Calu3 (cell line): ENCODE results near the gene ABCB1. TPM values are rescaled to one million over a fixed set of nuclear protein-coding genes. Genes with fewer than 3 reads are reported as not detected.

ENCODE experiments used
- BruUV-seq: library from RNA; stranded (reverse); fragments of 400-500 nt; replicated peaks from 2 replicates; lab custom pipeline; 2021; lab: Mats Ljungman, UMichigan
- CTCF ChIA-PET: fragments of 300-600 bp; sonication (Branson Sonifier 250); formaldehyde crosslinking; loops from one replicate; lab custom pipeline; 2022; ENCODE audit warnings: antibody characterized with exemption; lab: Charles Lee
- DNase-seq: peaks from one replicate; pipeline ENCODE4 v3.0.0; 2022
- H3K27ac Mint-ChIP-seq: one replicate; pipeline ENCODE4 v1.8.0; 2022; ENCODE audit warnings: mixed read lengths; ENCODE audit not compliant: unreplicated experiment
- H3K27me3 Mint-ChIP-seq: one replicate; pipeline ENCODE4 v1.8.0; 2022; ENCODE audit warnings: mixed read lengths; ENCODE audit not compliant: unreplicated experiment
- H3K36me3 Mint-ChIP-seq: one replicate; pipeline ENCODE4 v1.8.0; 2022; ENCODE audit warnings: mild to moderate bottlenecking, moderate library complexity, mixed read lengths; ENCODE audit not compliant: insufficient read depth, unreplicated experiment
- H3K4me1 Mint-ChIP-seq: one replicate; pipeline ENCODE4 v1.8.0; 2022; ENCODE audit warnings: mild to moderate bottlenecking, low read depth, mixed read lengths; ENCODE audit not compliant: unreplicated experiment
- H3K4me3 Mint-ChIP-seq: one replicate; pipeline ENCODE4 v1.8.0; 2022; ENCODE audit warnings: mild to moderate bottlenecking, low read depth, moderate library complexity, mixed read lengths; ENCODE audit not compliant: unreplicated experiment
- H3K9me3 Mint-ChIP-seq: one replicate; pipeline ENCODE4 v1.8.0; 2022; ENCODE audit warnings: low read depth, mixed read lengths; ENCODE audit not compliant: unreplicated experiment
- intact Hi-C: fragments of 100-400 bp; cut with micrococcal nuclease; formaldehyde crosslinking; loops from one replicate; pipeline ENCODE4 v1.10.0; 2022; ENCODE audit not compliant: unreplicated experiment
- total RNA-seq: library from RNA; stranded (reverse); gene quantifications from 2 replicates; pipeline ENCODE4 v1.2.3, GENCODE V29; 2022
- TF ChIP-seq, protein P1 (sequence below): fragments of 200-600 bp; IDR thresholded peaks from one replicate; pipeline ENCODE4 v1.8.0; 2022; ENCODE audit warnings: antibody characterized with exemption; ENCODE audit not compliant: unreplicated experiment

ABCB1 gene
- total RNA-seq, 1 experiment from 2014 or later, result 5.7 TPM

- no peak overlapping the region for H3K27ac Mint-ChIP-seq
- DNase-seq, result no peak
- peaks cover 8% of the 10 kb centered on the region for H3K36me3 Mint-ChIP-seq
- CTCF ChIA-PET, result no interaction called here
- TSS peak; percentile 54 for BruUV-seq
- H3K9me3 Mint-ChIP-seq, result no peaks in the 10 kb centered on the region
- no peak overlapping the region for H3K4me3 Mint-ChIP-seq
- peaks cover 33% of the 10 kb centered on the region for H3K27me3 Mint-ChIP-seq
- intact Hi-C loops, result loop anchor here (2.0 kb wide), 1 partner anchor 35 kb away; no protein-coding TSS in a partner anchor
- TF ChIP-seq, protein P1, sequence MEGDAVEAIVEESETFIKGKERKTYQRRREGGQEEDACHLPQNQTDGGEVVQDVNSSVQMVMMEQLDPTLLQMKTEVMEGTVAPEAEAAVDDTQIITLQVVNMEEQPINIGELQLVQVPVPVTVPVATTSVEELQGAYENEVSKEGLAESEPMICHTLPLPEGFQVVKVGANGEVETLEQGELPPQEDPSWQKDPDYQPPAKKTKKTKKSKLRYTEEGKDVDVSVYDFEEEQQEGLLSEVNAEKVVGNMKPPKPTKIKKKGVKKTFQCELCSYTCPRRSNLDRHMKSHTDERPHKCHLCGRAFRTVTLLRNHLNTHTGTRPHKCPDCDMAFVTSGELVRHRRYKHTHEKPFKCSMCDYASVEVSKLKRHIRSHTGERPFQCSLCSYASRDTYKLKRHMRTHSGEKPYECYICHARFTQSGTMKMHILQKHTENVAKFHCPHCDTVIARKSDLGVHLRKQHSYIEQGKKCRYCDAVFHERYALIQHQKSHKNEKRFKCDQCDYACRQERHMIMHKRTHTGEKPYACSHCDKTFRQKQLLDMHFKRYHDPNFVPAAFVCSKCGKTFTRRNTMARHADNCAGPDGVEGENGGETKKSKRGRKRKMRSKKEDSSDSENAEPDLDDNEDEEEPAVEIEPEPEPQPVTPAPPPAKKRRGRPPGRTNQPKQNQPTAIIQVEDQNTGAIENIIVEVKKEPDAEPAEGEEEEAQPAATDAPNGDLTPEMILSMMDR, result no peak
- peaks cover 15% of the 10 kb centered on the region for H3K4me1 Mint-ChIP-seq
Measured at GRCh38 chr7:87599336-87599735, 1.3 kb downstream of the ABCB1 start.

DNA sequence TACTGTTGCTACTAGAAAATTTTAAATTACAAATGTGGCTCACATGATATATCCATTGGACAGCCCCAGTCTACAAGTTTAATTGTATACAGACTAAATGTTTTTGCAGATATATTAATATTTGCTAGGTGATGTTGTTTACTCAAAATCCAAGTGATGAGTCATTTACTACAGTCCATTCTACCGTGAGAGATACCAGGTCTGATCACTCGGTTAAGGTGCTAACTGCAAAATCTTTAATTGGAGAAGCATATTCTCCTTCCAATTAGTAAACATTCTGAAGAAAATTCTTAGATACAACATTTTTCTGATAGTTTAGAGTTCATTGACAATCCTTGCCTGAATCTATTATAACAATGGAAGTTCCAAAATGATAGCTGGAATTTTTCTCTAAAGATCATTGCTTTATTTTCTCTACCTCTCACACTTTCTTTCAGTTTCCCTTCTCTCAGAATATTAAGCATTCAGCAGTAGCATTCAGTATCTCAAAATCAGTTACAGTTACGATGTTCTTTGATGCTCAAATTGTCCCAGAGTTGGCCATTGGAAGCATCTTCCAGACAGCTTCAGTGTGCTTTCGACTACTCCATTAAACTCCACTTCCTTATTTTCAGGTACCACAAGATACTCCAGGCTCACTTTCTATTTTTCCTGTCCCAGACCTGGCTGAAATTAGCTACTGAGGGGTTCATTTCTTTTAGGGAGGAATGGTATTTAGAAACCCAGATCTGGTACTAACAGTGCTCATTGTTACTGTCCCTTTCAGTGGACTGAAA, 2.3 kb downstream of the ABCB1 start:
- intact Hi-C loops, result loop anchor here (2.0 kb wide), 1 partner anchor 34 kb away; no protein-coding TSS in a partner anchor
- CTCF ChIA-PET, result no interaction called here
- no peak overlapping the region for H3K4me3 Mint-ChIP-seq
- TF ChIP-seq, protein P1, result no peak
- H3K4me1 Mint-ChIP-seq, result peaks cover 15% of the 10 kb centered on the region
- no peak for DNase-seq
- BruUV-seq, result no TSS peak
- peaks cover 8% of the 10 kb centered on the region for H3K36me3 Mint-ChIP-seq
- no peaks in the 10 kb centered on the region for H3K9me3 Mint-ChIP-seq
- peaks cover 32% of the 10 kb centered on the region for H3K27me3 Mint-ChIP-seq
- no peak overlapping the region for H3K27ac Mint-ChIP-seq

- peaks cover 15% of the 10 kb centered on the region for H3K4me1 Mint-ChIP-seq
- no peak overlapping the region for H3K27ac Mint-ChIP-seq
- peaks cover 20% of the 10 kb centered on the region for H3K27me3 Mint-ChIP-seq
- TF ChIP-seq, protein P1, result no peak
- no peaks in the 10 kb centered on the region for H3K9me3 Mint-ChIP-seq
- DNase-seq, result no peak
- H3K36me3 Mint-ChIP-seq, result peaks cover 8% of the 10 kb centered on the region
- no TSS peak for BruUV-seq
- CTCF ChIA-PET, result no interaction called here
- intact Hi-C loops, result no loop called here
- H3K4me3 Mint-ChIP-seq, result no peak overlapping the region
Measured at GRCh38 chr7:87596696-87597095, 4.0 kb downstream of the ABCB1 start.

DNA sequence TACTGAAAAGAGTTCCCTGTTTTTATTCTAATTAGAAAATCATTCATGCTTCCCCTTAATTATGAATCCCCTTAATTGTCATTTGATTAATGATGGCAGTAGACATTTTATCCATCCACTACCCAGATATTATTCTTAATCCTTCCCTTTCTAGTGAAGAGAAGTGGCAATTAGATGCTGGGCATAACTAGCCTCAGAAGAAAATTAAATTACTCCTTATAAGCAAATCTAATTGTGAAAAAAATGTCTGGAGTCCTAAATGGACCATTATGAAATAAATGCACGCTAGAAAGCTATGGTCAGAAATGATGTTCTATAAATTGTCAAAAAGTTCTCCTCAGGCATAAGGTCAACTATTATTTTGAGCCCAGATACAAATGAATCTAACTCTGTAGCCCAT, 4.5 kb downstream of the ABCB1 start:
- CTCF ChIA-PET, result no interaction called here
- Mint-ChIP-seq H3K4me1 (peaks cover 15% of the 10 kb centered on the region), H3K4me3 (no peak overlapping the region), H3K27me3 (peaks cover 20% of the 10 kb centered on the region), H3K9me3 (no peaks in the 10 kb centered on the region), H3K27ac (no peak overlapping the region), H3K36me3 (peaks cover 8% of the 10 kb centered on the region)
- BruUV-seq, result no TSS peak
- TF ChIP-seq, protein P1, result no peak
- intact Hi-C loops, result no loop called here
- DNase-seq, result no peak
